GM12878 (cell line): ENCODE measurements around the gene PRLH. TPM values are rescaled to one million over a fixed set of nuclear protein-coding genes. Genes with fewer than 3 reads are reported as not detected.

ENCODE experiments used
- ATAC-seq: fragments of 200-7000 bp; cut with Tn5 transposase; 3 replicates; pipeline ENCODE4 v1.9.1; 2020; ENCODE audit warnings: mild to moderate bottlenecking, moderate library complexity
- BruUV-seq: library from RNA; stranded (reverse); fragments of 400-500 nt; replicated peaks from 2 replicates; lab custom pipeline; 2021; lab: Mats Ljungman, UMichigan
- CTCF ChIA-PET: fragments of 300-600 bp; sonication (Branson Sonifier 250); formaldehyde crosslinking; extraction: SDS; loops from one replicate; lab custom pipeline; 2021; ENCODE audit warnings: inconsistent platforms; lab: Yijun Ruan, JAX
- POLR2A ChIA-PET: fragments of 350-600 bp; formaldehyde crosslinking; extraction: SDS; loops from one replicate; lab custom pipeline; 2021; ENCODE audit warnings: inconsistent platforms; lab: Charles Lee
- RAD21 ChIA-PET: fragments of 300-600 bp; sonication (Branson Sonifier 250); formaldehyde crosslinking; loops from one replicate; lab custom pipeline; 2023; ENCODE audit warnings: antibody characterized with exemption; ENCODE audit not compliant: unreplicated experiment; lab: Charles Lee
- SMC1A ChIA-PET: fragments of 300-600 bp; sonication (Branson Sonifier 250); formaldehyde crosslinking; loops from one replicate; lab custom pipeline; 2023; ENCODE audit not compliant: unreplicated experiment, uncharacterized antibody; lab: Charles Lee
- DNase-seq: peaks from one replicate; pipeline ENCODE4 v3.0.0-alpha.2; 2011; ENCODE audit warnings: low read depth, low spot score
- FAIRE-seq: peaks from 3 replicates; lab custom pipeline; 2011; peaks lifted over from hg19 to GRCh38; lab: Jason Lieb, UNC
- H2AFZ ChIP-seq: 2 replicates; pipeline ENCODE4 v1.6.0; 2011; ENCODE audit warnings: low read depth, low read length, control low read depth; ENCODE audit not compliant: control insufficient read depth
- H3K27ac ChIP-seq: 2 replicates; pipeline ENCODE4 v1.5.1; 2011; ENCODE audit warnings: control low read depth; ENCODE audit not compliant: control insufficient read depth, insufficient read depth
- H3K27me3 ChIP-seq, 2 experiments: replicated peaks in 1 of 2; 2 replicates each; pipeline versions ENCODE4 v1.6.0 to v1.6.1; 2011; ENCODE audit warnings: low read length in 1 of 2; ENCODE audit not compliant: control insufficient read depth in 2 of 2, insufficient read depth in 2 of 2
- H3K36me3 ChIP-seq, 2 experiments: 2 replicates each; pipeline ENCODE4 v1.5.1; 2011; ENCODE audit warnings: low read length in 1 of 2; ENCODE audit not compliant: control insufficient read depth in 2 of 2, insufficient read depth in 2 of 2
- H3K4me1 ChIP-seq: 2 replicates; pipeline ENCODE4 v1.6.1; 2011; ENCODE audit warnings: mild to moderate bottlenecking, low read length, moderate library complexity, mixed read lengths; ENCODE audit not compliant: control insufficient read depth, insufficient read depth
- H3K4me2 ChIP-seq: 2 replicates; pipeline ENCODE4 v1.6.0; 2011; ENCODE audit warnings: control low read depth; ENCODE audit not compliant: control insufficient read depth, insufficient read depth
- H3K4me3 ChIP-seq: fragments of 200-600 bp; sonication (generic); 2 replicates; pipeline ENCODE4 v1.5.1; 2016
- H3K79me2 ChIP-seq: 2 replicates; pipeline ENCODE4 v1.6.0; 2011; ENCODE audit warnings: low read length; ENCODE audit not compliant: control insufficient read depth, insufficient read depth
- H3K9ac ChIP-seq: 2 replicates; pipeline ENCODE4 v1.8.0; 2011; ENCODE audit warnings: low read length, control low read depth, mixed read lengths; ENCODE audit not compliant: control insufficient read depth, insufficient read depth
- H3K9me3 ChIP-seq: replicated peaks from 3 replicates; pipeline ENCODE4 v1.5.1; 2011; ENCODE audit warnings: mild to moderate bottlenecking, low read length; ENCODE audit not compliant: control insufficient read depth, insufficient read depth
- H4K20me1 ChIP-seq: 2 replicates; pipeline ENCODE4 v1.6.0; 2011; ENCODE audit not compliant: control insufficient read depth, insufficient read depth
- GABPA ChIP-seq: IDR thresholded peaks from 2 replicates; pipeline ENCODE4 v1.6.1; 2014; ENCODE audit warnings: antibody characterized with exemption, low read depth, mild to moderate bottlenecking, inconsistent platforms
- MYC ChIP-seq: IDR thresholded peaks from 2 replicates; pipeline ENCODE4 v1.6.1; 2011; ENCODE audit warnings: mild to moderate bottlenecking, low read length, moderate library complexity, inconsistent platforms; ENCODE audit not compliant: insufficient read depth, insufficient replicate concordance, insufficient read length, severe bottlenecking
- WRNIP1 ChIP-seq: IDR thresholded peaks from 2 replicates; pipeline ENCODE4 v1.6.1; 2011; ENCODE audit warnings: low read depth, low read length, improper control_type of control experiment, borderline replicate concordance
- WGBS: methylation state at CpG from one replicate; pipeline ENCODE4 v1.1.6; 2016; ENCODE audit warnings: low lambda C conversion rate; ENCODE audit not compliant: insufficient replicate concordance, insufficient coverage; ENCODE audit errors: missing lambda C conversion rate; 5-methylcytosine and 5-hydroxymethylcytosine counted together
- in situ Hi-C: fragments of 300-500 bp; cut with MboI; formaldehyde crosslinking; loops from 9 replicates; pipeline ENCODE4 v1.14.3; 2018; ENCODE audit warnings: mixed read lengths
- intact Hi-C: fragments of 100-400 bp; cut with micrococcal nuclease; formaldehyde crosslinking; loops from one replicate; pipeline ENCODE4 v1.14.2; 2022; ENCODE audit not compliant: unreplicated experiment
- polyA plus RNA-seq, 11 experiments: library from polyadenylated mRNA; depleted of rRNA in 4 of 11; unstranded in 6 of 11; stranded (reverse) in 5 of 11; fragments of >200 nt; fragmentation: Nextera tagmentation in 4 of 11; fragmentation: Illumina TruSeq in 1 of 11; extraction: Ambion mirVana in 4 of 11; extraction: Trizol in 1 of 11; gene quantifications; 1 replicate in 1 of 11; 2 replicates in 10 of 11; pipeline versions ENCODE4 v1.2.1 to v1.2.3, GENCODE V29; 2011 to 2016; ENCODE audit warnings: inconsistent platforms in 2 of 11, missing spikeins in 2 of 11, low read depth in 1 of 11
- total RNA-seq, 4 experiments: library from RNA; depleted of rRNA in 3 of 4; stranded (reverse); fragments of >200 nt in 3 of 4; fragmentation: Illumina TruSeq in 1 of 4; extraction: Trizol in 1 of 4; gene quantifications; 2 replicates each; pipeline versions ENCODE4 v1.2.1 to v1.2.3, GENCODE V29; 2013 to 2021
- TF ChIP-seq, protein P1 (sequence below): IDR thresholded peaks from 2 replicates; pipeline ENCODE4 v1.6.1; 2011; ENCODE audit warnings: borderline replicate concordance, low read depth, mild to moderate bottlenecking, moderate library complexity, mixed read lengths, low read length; ENCODE audit not compliant: insufficient read depth; ENCODE audit errors: extremely low read length
- TF ChIP-seq, protein P2 (sequence below): fragments of 450-650 bp; formaldehyde crosslinking; IDR thresholded peaks from 2 replicates; pipeline ENCODE4 v1.5.0; 2022; ENCODE audit warnings: mild to moderate bottlenecking, missing genetic modification characterization
- TF ChIP-seq, protein P3 (sequence below): IDR thresholded peaks from 2 replicates; pipeline ENCODE4 v1.6.1; 2011; ENCODE audit warnings: borderline replicate concordance, low read depth, mild to moderate bottlenecking, moderate library complexity, low read length; ENCODE audit not compliant: insufficient read depth, poor library complexity, severe bottlenecking
- TF ChIP-seq, protein P4 (sequence below): IDR thresholded peaks from 2 replicates; pipeline ENCODE4 v1.6.1; 2012; ENCODE audit warnings: low read length, inconsistent platforms
- TF ChIP-seq, protein P5 (sequence below): fragments of 450-650 bp; IDR thresholded peaks from 2 replicates; pipeline ENCODE4 v1.6.1; 2014; ENCODE audit warnings: mild to moderate bottlenecking

The PRLH gene
- total and polyA plus RNA-seq, 10 of the 15 experiments (the other 5 are each of a cell fraction or from before 2014, with no cell fraction given) = not detected

DNA sequence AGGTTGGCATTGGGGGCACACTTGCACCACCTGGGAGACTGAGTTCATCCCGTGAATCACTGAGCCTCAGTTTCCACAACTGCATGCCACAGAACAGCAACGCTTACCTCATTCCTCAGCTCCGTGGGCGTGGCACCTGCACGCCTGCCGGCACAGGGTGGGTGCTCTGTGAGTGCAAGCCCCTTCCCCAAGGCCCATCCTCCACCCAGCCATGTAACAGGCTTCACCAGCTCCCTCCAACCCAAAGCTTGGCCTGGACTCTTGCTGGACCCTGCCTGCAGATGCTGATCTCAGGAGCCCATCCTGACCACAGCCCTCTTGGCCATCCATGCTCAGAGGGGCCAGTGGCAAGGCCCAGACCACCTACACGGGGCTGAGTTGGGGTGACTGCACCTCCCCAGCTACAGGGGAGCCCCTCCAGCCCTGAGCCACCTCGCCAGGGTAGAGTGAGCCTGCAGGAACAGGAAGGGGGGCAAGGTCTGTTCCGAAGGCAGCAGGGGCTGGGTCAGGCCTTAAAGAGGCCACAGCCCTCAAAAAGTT lies 1.8 kb downstream of the PRLH start:
- Histone ChIP-seq H3K4me2 (no peak overlapping the region), H3K4me1 (no peaks in the 10 kb centered on the region), H2AFZ (no peak overlapping the region), H3K27me3 (no peaks in the 10 kb centered on the region; a peak in 1 of 4 replicates), H3K4me3 (no peak overlapping the region), H3K9me3 (no peaks in the 10 kb centered on the region; the same call in 2 of the 3 replicates), H3K9ac (no peak overlapping the region), H3K79me2 (no peaks in the 10 kb centered on the region), H4K20me1 (no peaks in the 10 kb centered on the region), H3K27ac (no peak overlapping the region), H3K36me3 (no peaks in the 10 kb centered on the region)
- ChIA-PET CTCF (interaction anchor here (2.4 kb wide), 1 partner anchor 55 kb away, joined by 9 read pairs; no protein-coding TSS in a partner anchor), SMC1A (interaction anchor here (1.1 kb wide), 1 partner anchor 55 kb away, joined by 4 read pairs; no protein-coding TSS in a partner anchor), RAD21 (interaction anchor here (1.2 to 2.4 kb wide), 2 partner anchors 53 to 55 kb away, joined by 4 to 9 read pairs; no protein-coding TSS in a partner anchor), POLR2A (no interaction called here)
- FAIRE-seq (no peak), DNase-seq (no peak), ATAC-seq (no peak)
- intact Hi-C loops = no loop called here
- 23% methylated on average over 9 of the region's 9 CpGs for WGBS
- in situ Hi-C loops = no loop called here
- no peak for TF ChIP-seq MYC
- TF ChIP-seq, protein P1, sequence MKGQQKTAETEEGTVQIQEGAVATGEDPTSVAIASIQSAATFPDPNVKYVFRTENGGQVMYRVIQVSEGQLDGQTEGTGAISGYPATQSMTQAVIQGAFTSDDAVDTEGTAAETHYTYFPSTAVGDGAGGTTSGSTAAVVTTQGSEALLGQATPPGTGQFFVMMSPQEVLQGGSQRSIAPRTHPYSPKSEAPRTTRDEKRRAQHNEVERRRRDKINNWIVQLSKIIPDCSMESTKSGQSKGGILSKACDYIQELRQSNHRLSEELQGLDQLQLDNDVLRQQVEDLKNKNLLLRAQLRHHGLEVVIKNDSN = no peak
- TF ChIP-seq, protein P2, sequence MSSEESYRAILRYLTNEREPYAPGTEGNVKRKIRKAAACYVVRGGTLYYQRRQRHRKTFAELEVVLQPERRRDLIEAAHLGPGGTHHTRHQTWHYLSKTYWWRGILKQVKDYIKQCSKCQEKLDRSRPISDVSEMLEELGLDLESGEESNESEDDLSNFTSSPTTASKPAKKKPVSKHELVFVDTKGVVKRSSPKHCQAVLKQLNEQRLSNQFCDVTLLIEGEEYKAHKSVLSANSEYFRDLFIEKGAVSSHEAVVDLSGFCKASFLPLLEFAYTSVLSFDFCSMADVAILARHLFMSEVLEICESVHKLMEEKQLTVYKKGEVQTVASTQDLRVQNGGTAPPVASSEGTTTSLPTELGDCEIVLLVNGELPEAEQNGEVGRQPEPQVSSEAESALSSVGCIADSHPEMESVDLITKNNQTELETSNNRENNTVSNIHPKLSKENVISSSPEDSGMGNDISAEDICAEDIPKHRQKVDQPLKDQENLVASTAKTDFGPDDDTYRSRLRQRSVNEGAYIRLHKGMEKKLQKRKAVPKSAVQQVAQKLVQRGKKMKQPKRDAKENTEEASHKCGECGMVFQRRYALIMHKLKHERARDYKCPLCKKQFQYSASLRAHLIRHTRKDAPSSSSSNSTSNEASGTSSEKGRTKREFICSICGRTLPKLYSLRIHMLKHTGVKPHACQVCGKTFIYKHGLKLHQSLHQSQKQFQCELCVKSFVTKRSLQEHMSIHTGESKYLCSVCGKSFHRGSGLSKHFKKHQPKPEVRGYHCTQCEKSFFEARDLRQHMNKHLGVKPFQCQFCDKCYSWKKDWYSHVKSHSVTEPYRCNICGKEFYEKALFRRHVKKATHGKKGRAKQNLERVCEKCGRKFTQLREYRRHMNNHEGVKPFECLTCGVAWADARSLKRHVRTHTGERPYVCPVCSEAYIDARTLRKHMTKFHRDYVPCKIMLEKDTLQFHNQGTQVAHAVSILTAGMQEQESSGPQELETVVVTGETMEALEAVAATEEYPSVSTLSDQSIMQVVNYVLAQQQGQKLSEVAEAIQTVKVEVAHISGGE (CRISPR knock-in tag) = no peak
- TF ChIP-seq, protein P3, sequence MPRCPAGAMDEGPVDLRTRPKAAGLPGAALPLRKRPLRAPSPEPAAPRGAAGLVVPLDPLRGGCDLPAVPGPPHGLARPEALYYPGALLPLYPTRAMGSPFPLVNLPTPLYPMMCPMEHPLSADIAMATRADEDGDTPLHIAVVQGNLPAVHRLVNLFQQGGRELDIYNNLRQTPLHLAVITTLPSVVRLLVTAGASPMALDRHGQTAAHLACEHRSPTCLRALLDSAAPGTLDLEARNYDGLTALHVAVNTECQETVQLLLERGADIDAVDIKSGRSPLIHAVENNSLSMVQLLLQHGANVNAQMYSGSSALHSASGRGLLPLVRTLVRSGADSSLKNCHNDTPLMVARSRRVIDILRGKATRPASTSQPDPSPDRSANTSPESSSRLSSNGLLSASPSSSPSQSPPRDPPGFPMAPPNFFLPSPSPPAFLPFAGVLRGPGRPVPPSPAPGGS = no peak
- TF ChIP-seq, protein P4, sequence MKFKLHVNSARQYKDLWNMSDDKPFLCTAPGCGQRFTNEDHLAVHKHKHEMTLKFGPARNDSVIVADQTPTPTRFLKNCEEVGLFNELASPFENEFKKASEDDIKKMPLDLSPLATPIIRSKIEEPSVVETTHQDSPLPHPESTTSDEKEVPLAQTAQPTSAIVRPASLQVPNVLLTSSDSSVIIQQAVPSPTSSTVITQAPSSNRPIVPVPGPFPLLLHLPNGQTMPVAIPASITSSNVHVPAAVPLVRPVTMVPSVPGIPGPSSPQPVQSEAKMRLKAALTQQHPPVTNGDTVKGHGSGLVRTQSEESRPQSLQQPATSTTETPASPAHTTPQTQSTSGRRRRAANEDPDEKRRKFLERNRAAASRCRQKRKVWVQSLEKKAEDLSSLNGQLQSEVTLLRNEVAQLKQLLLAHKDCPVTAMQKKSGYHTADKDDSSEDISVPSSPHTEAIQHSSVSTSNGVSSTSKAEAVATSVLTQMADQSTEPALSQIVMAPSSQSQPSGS = no peak
- no peak for TF ChIP-seq GABPA
- no peak for TF ChIP-seq WRNIP1
- TF ChIP-seq, protein P5, sequence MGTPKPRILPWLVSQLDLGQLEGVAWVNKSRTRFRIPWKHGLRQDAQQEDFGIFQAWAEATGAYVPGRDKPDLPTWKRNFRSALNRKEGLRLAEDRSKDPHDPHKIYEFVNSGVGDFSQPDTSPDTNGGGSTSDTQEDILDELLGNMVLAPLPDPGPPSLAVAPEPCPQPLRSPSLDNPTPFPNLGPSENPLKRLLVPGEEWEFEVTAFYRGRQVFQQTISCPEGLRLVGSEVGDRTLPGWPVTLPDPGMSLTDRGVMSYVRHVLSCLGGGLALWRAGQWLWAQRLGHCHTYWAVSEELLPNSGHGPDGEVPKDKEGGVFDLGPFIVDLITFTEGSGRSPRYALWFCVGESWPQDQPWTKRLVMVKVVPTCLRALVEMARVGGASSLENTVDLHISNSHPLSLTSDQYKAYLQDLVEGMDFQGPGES = no peak
- BruUV-seq = no TSS peak
